Measurements from ENCODE around the gene SIM1.

- TF ChIP-seq CTCF (IDR thresholded peaks at IDR 0.05; ENCODE audit: low read depth, low read length, missing input control) (no peak), RAD21 (IDR thresholded peaks at IDR 0.05) (no peak), SP1 (IDR thresholded peaks at IDR 0.05) (no peak), REST (IDR thresholded peaks at IDR 0.05) (no peak), MAX (IDR thresholded peaks at IDR 0.05) (no peak), HNF4G (IDR thresholded peaks at IDR 0.05) (no peak)
- TF ChIP-seq, protein P1, sequence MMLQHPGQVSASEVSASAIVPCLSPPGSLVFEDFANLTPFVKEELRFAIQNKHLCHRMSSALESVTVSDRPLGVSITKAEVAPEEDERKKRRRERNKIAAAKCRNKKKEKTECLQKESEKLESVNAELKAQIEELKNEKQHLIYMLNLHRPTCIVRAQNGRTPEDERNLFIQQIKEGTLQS (IDR thresholded peaks at IDR 0.05): no peak
These were observed 1.8 kb upstream of the SIM1 start for GRCh38 chr6:100466410-100467128.

Measured in liver (tissue), 3 donors.